ENCODE data around the gene SPAG8. TPM values are rescaled to one million over a fixed set of nuclear protein-coding genes. Genes with fewer than 3 reads are reported as not detected.

The SPAG8 gene
- total RNA-seq, 2 donors from 2014 or later = 0.68 to 9.2 TPM

DNA sequence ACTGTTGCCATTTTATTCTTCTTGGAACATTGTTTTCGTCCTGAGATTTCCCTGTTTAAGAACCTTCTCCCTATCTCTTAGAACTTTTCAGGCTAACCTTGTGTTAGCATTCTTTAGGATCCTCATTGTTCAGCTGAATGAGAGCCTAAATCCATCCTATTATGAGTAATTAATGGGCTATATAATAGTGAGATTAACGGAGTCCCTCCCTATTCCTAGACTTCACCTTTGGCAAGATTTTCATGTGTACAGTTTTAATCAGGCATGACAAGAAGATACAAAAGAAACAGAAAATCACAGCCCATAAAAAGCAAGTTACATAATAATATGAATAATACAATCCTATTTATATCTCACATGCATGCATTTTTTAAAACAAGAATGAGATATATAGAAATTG, 48.9 kb downstream of the SPAG8 start:
- WGBS = 66% methylated on average over 2 of the region's 2 CpGs
- no peak for TF ChIP-seq POLR2A (IDR thresholded peaks at IDR 0.05)
- TF ChIP-seq, protein P1, sequence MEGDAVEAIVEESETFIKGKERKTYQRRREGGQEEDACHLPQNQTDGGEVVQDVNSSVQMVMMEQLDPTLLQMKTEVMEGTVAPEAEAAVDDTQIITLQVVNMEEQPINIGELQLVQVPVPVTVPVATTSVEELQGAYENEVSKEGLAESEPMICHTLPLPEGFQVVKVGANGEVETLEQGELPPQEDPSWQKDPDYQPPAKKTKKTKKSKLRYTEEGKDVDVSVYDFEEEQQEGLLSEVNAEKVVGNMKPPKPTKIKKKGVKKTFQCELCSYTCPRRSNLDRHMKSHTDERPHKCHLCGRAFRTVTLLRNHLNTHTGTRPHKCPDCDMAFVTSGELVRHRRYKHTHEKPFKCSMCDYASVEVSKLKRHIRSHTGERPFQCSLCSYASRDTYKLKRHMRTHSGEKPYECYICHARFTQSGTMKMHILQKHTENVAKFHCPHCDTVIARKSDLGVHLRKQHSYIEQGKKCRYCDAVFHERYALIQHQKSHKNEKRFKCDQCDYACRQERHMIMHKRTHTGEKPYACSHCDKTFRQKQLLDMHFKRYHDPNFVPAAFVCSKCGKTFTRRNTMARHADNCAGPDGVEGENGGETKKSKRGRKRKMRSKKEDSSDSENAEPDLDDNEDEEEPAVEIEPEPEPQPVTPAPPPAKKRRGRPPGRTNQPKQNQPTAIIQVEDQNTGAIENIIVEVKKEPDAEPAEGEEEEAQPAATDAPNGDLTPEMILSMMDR (IDR thresholded peaks at IDR 0.05) = no peak
- TF ChIP-seq POLR2AphosphoS5 (IDR thresholded peaks at IDR 0.05) = no peak
- no peaks in the 10 kb centered on the region for H3K9me3 ChIP-seq
- DNase-seq (ENCODE audit: low spot score) = no peak
- H3K36me3 ChIP-seq = no peaks in the 10 kb centered on the region
- H3K27ac ChIP-seq = no peak overlapping the region
- H3K27me3 ChIP-seq (replicated peaks; ENCODE audit: insufficient read depth) = no peaks in the 10 kb centered on the region
- no peaks in the 10 kb centered on the region for H3K4me1 ChIP-seq (replicated peaks)
- intact Hi-C loops (cut with DNase I) = no loop called here
- no peak overlapping the region for H3K4me3 ChIP-seq

DNA sequence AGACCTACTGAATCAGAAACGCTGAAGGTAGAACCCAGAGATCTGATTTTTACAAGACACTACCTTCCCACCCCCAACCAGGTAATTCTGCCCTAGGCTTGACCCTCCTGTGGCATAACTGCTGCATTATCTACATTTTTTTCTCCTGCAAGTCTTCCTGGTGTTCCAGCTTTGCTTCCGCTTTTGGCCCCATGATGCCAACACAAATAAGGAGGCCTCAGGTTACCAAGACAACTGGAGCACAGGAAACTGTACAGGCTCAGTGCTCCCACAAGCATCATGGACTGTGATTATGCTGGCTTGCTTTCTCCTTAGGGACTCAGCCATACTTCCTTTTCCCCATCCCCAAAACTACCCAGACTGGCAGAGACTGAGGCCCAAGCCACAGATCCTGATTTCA, 51.4 kb downstream of the SPAG8 start:
- 48% methylated on average over 2 of the region's 2 CpGs for WGBS
- no peak for DNase-seq (ENCODE audit: low spot score)

DNA sequence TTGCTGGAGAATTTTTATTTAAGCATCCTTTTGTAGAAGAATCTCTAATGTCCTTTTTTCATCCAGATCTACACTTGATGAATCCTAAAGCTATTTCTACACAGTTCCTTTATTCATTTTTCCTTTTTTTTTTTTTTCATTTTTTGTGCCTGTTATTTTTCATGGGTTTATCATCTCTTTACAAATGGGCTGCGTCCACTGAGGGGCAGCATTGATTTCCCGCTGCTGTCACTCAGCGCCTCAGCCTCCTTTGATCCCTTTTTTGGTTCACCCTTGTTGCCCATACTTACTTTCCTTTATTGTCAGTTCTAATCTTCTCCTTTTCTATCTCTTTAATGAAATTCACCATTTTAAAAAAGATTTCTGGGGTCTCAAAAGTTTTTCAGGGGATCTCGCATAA, 52.3 kb downstream of the SPAG8 start:
- intact Hi-C loops (cut with DNase I) = no loop called here
- Histone ChIP-seq H3K4me3 (no peak overlapping the region), H3K9me3 (no peaks in the 10 kb centered on the region), H3K27me3 (replicated peaks; ENCODE audit: insufficient read depth) (no peaks in the 10 kb centered on the region), H3K4me1 (replicated peaks) (no peaks in the 10 kb centered on the region), H3K36me3 (no peaks in the 10 kb centered on the region), H3K27ac (no peak overlapping the region)
- no peak for TF ChIP-seq POLR2A (IDR thresholded peaks at IDR 0.05)
- TF ChIP-seq, protein P1 (IDR thresholded peaks at IDR 0.05) = no peak
- no peak for TF ChIP-seq POLR2AphosphoS5 (IDR thresholded peaks at IDR 0.05)
- 99% methylated on average over 4 of the region's 4 CpGs for WGBS
- DNase-seq (ENCODE audit: low spot score) = no peak

More for the DNA sequence above, 51.4 kb downstream of the SPAG8 start:
- Histone ChIP-seq H3K27ac (no peak overlapping the region), H3K4me3 (no peak overlapping the region), H3K4me1 (replicated peaks) (no peaks in the 10 kb centered on the region), H3K27me3 (replicated peaks; ENCODE audit: insufficient read depth) (no peaks in the 10 kb centered on the region), H3K36me3 (no peaks in the 10 kb centered on the region), H3K9me3 (no peaks in the 10 kb centered on the region)
- intact Hi-C loops (cut with DNase I) = no loop called here
- peak; percentile 13 for TF ChIP-seq POLR2AphosphoS5 (IDR thresholded peaks at IDR 0.05)
- TF ChIP-seq POLR2A (IDR thresholded peaks at IDR 0.05) = no peak

Small RNAs within 50 kb of the gene (small RNA-seq; reads per million reads assigned to genes)
- 0.09 to 0.30 reads per million in 2 donors for gene HINT2

Other genes starting within 250 kb of the SPAG8 start
- gene TESK1, start 207.0 kb downstream of the SPAG8 start, total RNA-seq = 10 to 100 TPM; 40.2 to 67.3 TPM
- gene CD72, start 193.8 kb downstream of the SPAG8 start, total RNA-seq = 1 to 10 TPM; 3.0 to 3.2 TPM
- under 1 TPM; 0.18 to 0.68 TPM for gene SIT1, start 161.3 kb downstream of the SPAG8 start, total RNA-seq
- gene RMRP, start 154.2 kb downstream of the SPAG8 start, total RNA-seq = over 10,000 TPM in 1 of 2 donors, 1,000 to 10,000 TPM in 1; 1,879 to 13,864 TPM
- 10 to 100 TPM; 22.8 to 26.2 TPM for gene CCDC107, start 154.0 kb downstream of the SPAG8 start, total RNA-seq
- gene ARHGEF39, start 147.1 kb downstream of the SPAG8 start, total RNA-seq = 1 to 10 TPM; 1.1 to 1.8 TPM
- not detected for gene CA9, start 138.3 kb downstream of the SPAG8 start, total RNA-seq
- 1,000 to 10,000 TPM; 1,037 to 1,042 TPM for gene TPM2, start 122.3 kb downstream of the SPAG8 start, total RNA-seq
- gene TLN1, start 80.1 kb downstream of the SPAG8 start, total RNA-seq = 100 to 1,000 TPM; 167 to 315 TPM
- gene CREB3, start 79.6 kb downstream of the SPAG8 start, total RNA-seq = 100 to 1,000 TPM in 1 of 2 donors, 10 to 100 TPM in 1; 60.9 to 120 TPM
- 10 to 100 TPM; 48.5 to 55.4 TPM for gene GBA2, start 63.0 kb downstream of the SPAG8 start, total RNA-seq
- gene RGP1, start 63.0 kb downstream of the SPAG8 start, total RNA-seq = 10 to 100 TPM; 19.4 to 30.3 TPM
- gene MSMP, start 58.0 kb downstream of the SPAG8 start, total RNA-seq = not detected
- gene NPR2, start 20.7 kb downstream of the SPAG8 start, total RNA-seq = 10 to 100 TPM; 17.3 to 33.2 TPM
- gene HINT2, start 2.8 kb upstream of the SPAG8 start, total RNA-seq = 10 to 100 TPM; 38.6 to 39.7 TPM
- gene FAM221B, start 16.5 kb upstream of the SPAG8 start, total RNA-seq = 1 to 10 TPM in 1 of 2 donors, under 1 TPM in 1; 0.46 to 5.1 TPM
- 10 to 100 TPM; 15.8 to 25.9 TPM for gene TMEM8B, start 17.0 kb upstream of the SPAG8 start, total RNA-seq
- gene OR13J1, start 58.1 kb upstream of the SPAG8 start, total RNA-seq = not detected
- gene HRCT1, start 93.9 kb upstream of the SPAG8 start, total RNA-seq = 1 to 10 TPM; 1.3 to 1.5 TPM
- 10 to 100 TPM in 1 of 2 donors, under 1 TPM in 1; 0.64 to 31.4 TPM for gene SPAAR, start 97.2 kb upstream of the SPAG8 start, total RNA-seq
- gene OR2S2, start 145.9 kb upstream of the SPAG8 start, total RNA-seq = not detected
- 1 to 10 TPM; 6.1 to 7.7 TPM for gene RECK, start 224.7 kb upstream of the SPAG8 start, total RNA-seq

Measured in prostate gland (tissue), 2 donors.